Measurements from ENCODE around the gene C21orf91. TPM values are rescaled to one million over a fixed set of nuclear protein-coding genes. Genes with fewer than 3 reads are reported as not detected.

Gene C21orf91
- total RNA-seq, 1 experiment from 2014 or later: 49.2 TPM

- WGBS (ENCODE audit: extremely low coverage, insufficient read length, low lambda C conversion rate): no CpG with 5 or more reads among the region's 2 CpGs
- Histone ChIP-seq H3K27ac (ENCODE audit: insufficient read length, low read depth, low read length) (no peak overlapping the region), H2BK5ac (ENCODE audit: insufficient read length, low read length) (no peak overlapping the region), H3K79me2 (ENCODE audit: insufficient read depth, low read length) (no peaks in the 10 kb centered on the region), H3K4me2 (ENCODE audit: insufficient read depth, insufficient read length, low read length) (no peak overlapping the region), H3K14ac (ENCODE audit: insufficient read depth, low read length) (no peak overlapping the region), H3K23ac (ENCODE audit: insufficient read length, low read depth, low read length) (no peak overlapping the region), H2BK120ac (ENCODE audit: low read depth, low read length, poor library complexity, severe bottlenecking) (no peak overlapping the region), H3K9me3 (ENCODE audit: control insufficient read depth, low read depth, low read length) (no peaks in the 10 kb centered on the region), H4K8ac (replicated peaks; ENCODE audit: insufficient read length, low read depth, low read length) (no peak overlapping the region), H2BK15ac (ENCODE audit: low read depth, low read length) (no peak overlapping the region), H2AFZ (ENCODE audit: low read length) (no peak overlapping the region), H3K27me3 (ENCODE audit: insufficient read depth, low read length) (no peaks in the 10 kb centered on the region), H3T11ph (ENCODE audit: low read length) (no peak overlapping the region), H4K91ac (ENCODE audit: insufficient read length, low read depth, low read length) (no peak overlapping the region), H3K56ac (ENCODE audit: insufficient read length, low read depth, low read length) (no peak overlapping the region), H3K23me2 (ENCODE audit: insufficient read length, low read depth, low read length, poor library complexity, severe bottlenecking) (no peaks in the 10 kb centered on the region), H2BK20ac (ENCODE audit: low read depth, low read length, poor library complexity, severe bottlenecking) (no peak overlapping the region), H2AK5ac (ENCODE audit: insufficient read length, low read length) (no peak overlapping the region), H3K4ac (ENCODE audit: low read depth, low read length) (no peak overlapping the region), H3K18ac (ENCODE audit: insufficient read length, low read depth, low read length) (no peak overlapping the region), H3K79me1 (ENCODE audit: insufficient read depth, low read depth, low read length, poor library complexity, severe bottlenecking) (no peaks in the 10 kb centered on the region), H3K4me1 (ENCODE audit: insufficient read depth, low read length) (no peaks in the 10 kb centered on the region; the same call in 1 of the 2 replicates), H4K20me1 (ENCODE audit: control insufficient read depth, insufficient read depth, insufficient read length) (no peaks in the 10 kb centered on the region), H3K9ac (ENCODE audit: extremely low read depth, insufficient read length, low read length) (no peak overlapping the region), H2BK12ac (ENCODE audit: insufficient read length, low read depth, low read length) (no peak overlapping the region), H4K5ac (ENCODE audit: insufficient read length, low read depth, low read length) (no peak overlapping the region)
- Mint-ChIP-seq H3K4me3 (no peak overlapping the region), H3K27ac (no peak overlapping the region), H3K9me3 (no peaks in the 10 kb centered on the region; a peak in 2 of 5 replicates), H3K4me1 (peaks cover 18 to 25% of the 10 kb centered on the region in 2 experiments), H3K27me3 (ENCODE audit: low read depth) (no peaks in the 10 kb centered on the region), H3K36me3 (ENCODE audit: insufficient read depth in 1 of 3, low read depth in 3 of 3) (peaks cover 35 to 54% (median 53%) of the 10 kb centered on the region in 3 experiments)
- no peak for TF ChIP-seq CTCF (conservative IDR thresholded peaks at IDR 0.05)
- DNase-seq: no peak
Observed at GRCh38 chr21:17783481-17784179, 35.5 kb downstream of the C21orf91 start.

Measured in H9 (cell line).